HG02973 (cell line): ENCODE data around the gene CRYGS.

Source experiments
- ATAC-seq: cut with Tn5 transposase; IDR thresholded peaks from one replicate; pipeline ENCODE4 v1.9.1; 2021; ENCODE audit warnings: moderate library complexity; ENCODE audit not compliant: unreplicated experiment

CRYGS gene

GRCh38 chr3:186497608-186498007, 46.6 kb downstream of the CRYGS start:
- ATAC-seq: no peak

GRCh38 chr3:186496635-186497034, 47.5 kb downstream of the CRYGS start:
- ATAC-seq: no peak

GRCh38 chr3:186496016-186496415, 48.2 kb downstream of the CRYGS start:
- ATAC-seq: no peak

DNA sequence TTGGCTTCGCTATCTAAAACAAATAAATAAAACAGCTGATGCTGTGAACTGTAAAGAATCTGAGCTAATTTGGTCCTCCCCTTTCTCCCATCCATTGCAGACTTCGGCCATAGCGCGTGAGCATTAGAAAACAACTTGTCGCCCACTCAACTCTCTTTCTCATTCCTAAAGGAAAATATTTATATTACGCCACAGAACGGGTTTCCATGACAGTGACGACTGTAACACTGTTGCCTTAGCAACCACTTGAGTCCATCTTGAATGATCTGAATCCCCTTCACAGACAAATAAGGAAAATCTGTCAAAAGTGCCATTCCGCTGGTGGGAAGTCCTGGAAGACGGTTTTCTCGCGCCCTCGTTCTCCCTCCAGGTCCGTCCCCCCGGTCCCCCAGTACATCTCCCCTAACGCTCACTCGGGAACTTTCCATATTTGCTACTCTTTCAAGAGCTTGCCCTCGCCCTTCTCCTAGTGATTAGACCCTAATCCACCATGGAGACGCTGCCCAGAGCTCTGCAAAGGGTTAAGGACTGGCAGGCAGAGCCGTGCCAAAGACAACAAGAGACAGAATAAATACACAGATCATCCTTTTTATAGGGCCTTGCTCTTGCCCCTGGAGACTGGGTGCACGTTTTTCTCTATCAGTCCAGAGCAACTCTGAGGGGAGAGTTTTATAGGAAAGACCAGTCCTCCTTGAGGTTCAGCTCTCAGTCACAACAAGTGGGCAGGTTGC, 50.5 kb downstream of the CRYGS start:
- no peak for ATAC-seq

DNA sequence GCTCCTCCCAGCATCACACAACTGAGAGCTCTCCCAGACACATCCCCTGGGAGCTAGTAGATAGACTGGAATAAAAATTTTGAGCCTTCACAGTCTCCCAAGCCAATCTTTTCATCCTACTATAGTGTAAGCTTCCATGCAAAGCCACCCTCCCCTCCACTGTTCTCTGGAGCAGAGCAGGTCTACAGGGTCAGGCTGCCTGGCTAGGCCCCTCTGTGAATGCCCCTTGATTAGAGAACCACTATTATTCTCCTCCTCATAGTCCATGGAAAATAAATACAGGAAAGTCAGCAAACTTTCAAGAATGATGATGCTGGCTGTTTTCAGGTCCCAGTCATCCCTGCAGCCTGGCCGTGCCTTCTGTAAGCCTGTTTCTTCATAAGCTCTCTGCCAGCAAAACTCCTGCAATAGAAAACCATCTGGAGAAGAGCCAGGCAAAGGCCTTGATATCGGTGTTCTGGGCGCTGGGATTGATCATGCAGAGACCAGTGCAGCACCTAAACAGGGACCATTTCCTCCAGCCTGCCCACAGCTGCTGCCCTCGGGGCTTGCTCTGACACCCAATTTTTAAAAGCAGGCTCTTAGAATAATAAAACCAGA, 51.7 kb downstream of the CRYGS start:
- ATAC-seq: no peak

DNA sequence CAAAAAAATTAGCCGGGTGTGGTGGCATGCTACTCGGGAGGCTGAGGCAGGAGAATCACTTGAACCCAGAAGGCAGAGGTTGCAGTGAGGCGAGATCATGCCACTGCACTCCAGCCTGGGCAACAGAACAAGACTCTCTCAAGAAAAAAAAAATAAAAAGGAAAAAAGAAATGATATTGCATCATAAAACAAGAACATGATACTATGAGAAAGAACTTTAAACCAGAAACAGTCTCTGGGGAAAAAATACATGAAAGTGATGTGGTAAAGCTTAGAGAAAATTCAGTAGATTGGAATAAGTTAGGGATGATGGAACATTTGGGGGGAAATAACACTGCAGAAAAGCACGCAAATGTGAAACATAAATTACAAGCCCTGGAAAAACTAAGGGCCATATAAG, 54.7 kb downstream of the CRYGS start:
- no peak for ATAC-seq
